ENCODE data around the gene TMEM215.

DNA sequence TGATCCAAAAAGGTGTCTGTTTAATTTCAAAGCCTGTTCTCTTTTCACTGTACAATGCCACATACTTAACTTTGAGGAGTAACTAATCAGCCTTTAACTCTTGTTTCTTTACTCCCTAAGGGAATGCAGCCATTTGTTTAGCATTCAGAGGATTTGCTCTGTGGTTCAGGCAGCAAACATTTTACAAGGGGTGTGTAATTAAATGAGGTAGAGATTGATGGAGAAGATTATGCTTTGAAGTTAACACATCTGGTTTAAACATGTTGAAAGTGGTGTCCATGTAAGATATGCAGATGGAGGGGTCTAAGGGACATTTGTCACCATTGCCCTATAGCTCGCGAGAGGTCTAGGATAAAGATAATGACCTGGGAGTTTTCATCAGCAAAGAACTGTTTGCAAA, 41.9 kb downstream of the TMEM215 start:
- TF ChIP-seq, protein P1, sequence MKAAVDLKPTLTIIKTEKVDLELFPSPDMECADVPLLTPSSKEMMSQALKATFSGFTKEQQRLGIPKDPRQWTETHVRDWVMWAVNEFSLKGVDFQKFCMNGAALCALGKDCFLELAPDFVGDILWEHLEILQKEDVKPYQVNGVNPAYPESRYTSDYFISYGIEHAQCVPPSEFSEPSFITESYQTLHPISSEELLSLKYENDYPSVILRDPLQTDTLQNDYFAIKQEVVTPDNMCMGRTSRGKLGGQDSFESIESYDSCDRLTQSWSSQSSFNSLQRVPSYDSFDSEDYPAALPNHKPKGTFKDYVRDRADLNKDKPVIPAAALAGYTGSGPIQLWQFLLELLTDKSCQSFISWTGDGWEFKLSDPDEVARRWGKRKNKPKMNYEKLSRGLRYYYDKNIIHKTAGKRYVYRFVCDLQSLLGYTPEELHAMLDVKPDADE (IDR thresholded peaks at IDR 0.05), result no peak
- TF ChIP-seq EZH2 (IDR thresholded peaks at IDR 0.05; ENCODE audit: low read depth, unreplicated experiment) (no peak), POLR2AphosphoS5 (IDR thresholded peaks at IDR 0.05; ENCODE audit: low read depth) (no peak), EZH2phosphoT487 (IDR thresholded peaks at IDR 0.05; ENCODE audit: unreplicated experiment) (no peak), CREB1 (CRISPR knock-in tag; IDR thresholded peaks at IDR 0.05; ENCODE audit: low read depth) (no peak), NANOG (IDR thresholded peaks at IDR 0.05; ENCODE audit: borderline replicate concordance) (no peak)
- TF ChIP-seq, protein P2, sequence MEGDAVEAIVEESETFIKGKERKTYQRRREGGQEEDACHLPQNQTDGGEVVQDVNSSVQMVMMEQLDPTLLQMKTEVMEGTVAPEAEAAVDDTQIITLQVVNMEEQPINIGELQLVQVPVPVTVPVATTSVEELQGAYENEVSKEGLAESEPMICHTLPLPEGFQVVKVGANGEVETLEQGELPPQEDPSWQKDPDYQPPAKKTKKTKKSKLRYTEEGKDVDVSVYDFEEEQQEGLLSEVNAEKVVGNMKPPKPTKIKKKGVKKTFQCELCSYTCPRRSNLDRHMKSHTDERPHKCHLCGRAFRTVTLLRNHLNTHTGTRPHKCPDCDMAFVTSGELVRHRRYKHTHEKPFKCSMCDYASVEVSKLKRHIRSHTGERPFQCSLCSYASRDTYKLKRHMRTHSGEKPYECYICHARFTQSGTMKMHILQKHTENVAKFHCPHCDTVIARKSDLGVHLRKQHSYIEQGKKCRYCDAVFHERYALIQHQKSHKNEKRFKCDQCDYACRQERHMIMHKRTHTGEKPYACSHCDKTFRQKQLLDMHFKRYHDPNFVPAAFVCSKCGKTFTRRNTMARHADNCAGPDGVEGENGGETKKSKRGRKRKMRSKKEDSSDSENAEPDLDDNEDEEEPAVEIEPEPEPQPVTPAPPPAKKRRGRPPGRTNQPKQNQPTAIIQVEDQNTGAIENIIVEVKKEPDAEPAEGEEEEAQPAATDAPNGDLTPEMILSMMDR (conservative IDR thresholded peaks at IDR 0.05; ENCODE audit: low read depth in 2 of 2), result no peak
- TF ChIP-seq, protein P3, sequence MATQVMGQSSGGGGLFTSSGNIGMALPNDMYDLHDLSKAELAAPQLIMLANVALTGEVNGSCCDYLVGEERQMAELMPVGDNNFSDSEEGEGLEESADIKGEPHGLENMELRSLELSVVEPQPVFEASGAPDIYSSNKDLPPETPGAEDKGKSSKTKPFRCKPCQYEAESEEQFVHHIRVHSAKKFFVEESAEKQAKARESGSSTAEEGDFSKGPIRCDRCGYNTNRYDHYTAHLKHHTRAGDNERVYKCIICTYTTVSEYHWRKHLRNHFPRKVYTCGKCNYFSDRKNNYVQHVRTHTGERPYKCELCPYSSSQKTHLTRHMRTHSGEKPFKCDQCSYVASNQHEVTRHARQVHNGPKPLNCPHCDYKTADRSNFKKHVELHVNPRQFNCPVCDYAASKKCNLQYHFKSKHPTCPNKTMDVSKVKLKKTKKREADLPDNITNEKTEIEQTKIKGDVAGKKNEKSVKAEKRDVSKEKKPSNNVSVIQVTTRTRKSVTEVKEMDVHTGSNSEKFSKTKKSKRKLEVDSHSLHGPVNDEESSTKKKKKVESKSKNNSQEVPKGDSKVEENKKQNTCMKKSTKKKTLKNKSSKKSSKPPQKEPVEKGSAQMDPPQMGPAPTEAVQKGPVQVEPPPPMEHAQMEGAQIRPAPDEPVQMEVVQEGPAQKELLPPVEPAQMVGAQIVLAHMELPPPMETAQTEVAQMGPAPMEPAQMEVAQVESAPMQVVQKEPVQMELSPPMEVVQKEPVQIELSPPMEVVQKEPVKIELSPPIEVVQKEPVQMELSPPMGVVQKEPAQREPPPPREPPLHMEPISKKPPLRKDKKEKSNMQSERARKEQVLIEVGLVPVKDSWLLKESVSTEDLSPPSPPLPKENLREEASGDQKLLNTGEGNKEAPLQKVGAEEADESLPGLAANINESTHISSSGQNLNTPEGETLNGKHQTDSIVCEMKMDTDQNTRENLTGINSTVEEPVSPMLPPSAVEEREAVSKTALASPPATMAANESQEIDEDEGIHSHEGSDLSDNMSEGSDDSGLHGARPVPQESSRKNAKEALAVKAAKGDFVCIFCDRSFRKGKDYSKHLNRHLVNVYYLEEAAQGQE (IDR thresholded peaks at IDR 0.05; ENCODE audit: unreplicated experiment), result no peak

Measured in GM23338 (cell line).